Placental epithelial cell (primary cell): ENCODE measurements around the gene DMXL2. TPM values are rescaled to one million over a fixed set of nuclear protein-coding genes. Genes with fewer than 3 reads are reported as not detected.

Experiments
- total RNA-seq: library from RNA; depleted of rRNA; stranded (reverse); fragments of >200 nt; gene quantifications from 2 replicates; pipeline ENCODE4 v1.2.3, GENCODE V29; 2012

The DMXL2 gene
- 17.0 and 22.4 TPM in 2 replicates for total RNA-seq

GRCh38 chr15:51622604-51623370, at the start of gene DMXL2:
Gene DMXL2, minus strand, starts transcription at chr15:51622771. Its CDS starts 226 bp downstream, at chr15:51622545.

Other genes starting within 250 kb of the DMXL2 start
- not detected in 2 replicates for gene SCG3, start 58.7 kb upstream of the DMXL2 start, total RNA-seq
- 0.22 TPM in 1 of 2 replicates, not detected in the other for gene LYSMD2, start 114.9 kb upstream of the DMXL2 start, total RNA-seq
- 0.39 and 1.1 TPM in 2 replicates for gene TMOD2, start 128.8 kb upstream of the DMXL2 start, total RNA-seq
- 124 and 167 TPM in 2 replicates for gene TMOD3, start 206.9 kb upstream of the DMXL2 start, total RNA-seq